PC-3 (cell line): ENCODE results near the gene ZC3H4. TPM values are rescaled to one million over a fixed set of nuclear protein-coding genes. Genes with fewer than 3 reads are reported as not detected.

Experiments used
- ATAC-seq: fragments of 200-7000 bp; cut with Tn5 transposase; 2 replicates; pipeline ENCODE4 v1.9.1; 2020; ENCODE audit warnings: mild to moderate bottlenecking, moderate library complexity
- BruUV-seq: library from RNA; stranded (reverse); fragments of 400-500 nt; replicated peaks from 2 replicates; lab custom pipeline; 2021; lab: Mats Ljungman, UMichigan
- CTCF ChIA-PET: fragments of 300-600 bp; sonication (Branson Sonifier 250); formaldehyde crosslinking; loops from one replicate; lab custom pipeline; 2022; ENCODE audit warnings: antibody characterized with exemption; lab: Charles Lee
- POLR2A ChIA-PET: fragments of 300-600 bp; sonication (Branson Sonifier 250); formaldehyde crosslinking; loops from one replicate; lab custom pipeline; 2022; ENCODE audit warnings: antibody characterized with exemption; ENCODE audit not compliant: unreplicated experiment; lab: Charles Lee
- DNase-seq: peaks from one replicate; pipeline ENCODE4 v3.0.0-alpha.2; 2015
- H2AFZ ChIP-seq: fragments of 300-600 bp; sonication (generic); 2 replicates; pipeline ENCODE4 v1.6.0; 2016; ENCODE audit warnings: antibody characterized with exemption, low read length
- H3F3A ChIP-seq: fragments of 300-600 bp; sonication (generic); one replicate; pipeline ENCODE4 v1.6.0; 2017; ENCODE audit warnings: antibody characterized with exemption, low read length, control low read depth, mild to moderate bottlenecking; ENCODE audit not compliant: unreplicated experiment
- H3K27ac ChIP-seq: fragments of 300-600 bp; sonication (generic); 2 replicates; pipeline ENCODE4 v1.5.1; 2016; ENCODE audit warnings: mild to moderate bottlenecking, low read length
- H3K27me3 ChIP-seq: fragments of 300-600 bp; sonication (generic); 2 replicates; pipeline ENCODE4 v1.6.1; 2016; ENCODE audit warnings: low read length, mixed read lengths
- H3K36me3 ChIP-seq: fragments of 300-600 bp; sonication (generic); 2 replicates; pipeline ENCODE4 v1.6.1; 2016; ENCODE audit warnings: low read depth, mixed run types, low read length, mixed read lengths
- H3K4me1 ChIP-seq: fragments of 300-600 bp; sonication (generic); 2 replicates; pipeline ENCODE4 v1.5.1; 2016; ENCODE audit warnings: low read length; ENCODE audit not compliant: insufficient read depth
- H3K4me2 ChIP-seq: fragments of 300-600 bp; sonication (generic); 2 replicates; pipeline ENCODE4 v1.6.0; 2016; ENCODE audit warnings: low read length
- H3K4me3 ChIP-seq: fragments of 300-600 bp; sonication (generic); 2 replicates; pipeline ENCODE4 v1.5.1; 2016; ENCODE audit warnings: mild to moderate bottlenecking, low read length, mixed read lengths
- H3K79me2 ChIP-seq: fragments of 300-600 bp; sonication (generic); 2 replicates; pipeline ENCODE4 v1.6.1; 2017; ENCODE audit warnings: low read length, mixed read lengths
- H3K9ac ChIP-seq: fragments of 300-600 bp; sonication (generic); 2 replicates; pipeline ENCODE4 v1.6.0; 2016; ENCODE audit warnings: mild to moderate bottlenecking, low read length
- H3K9me2 ChIP-seq: fragments of 300-600 bp; sonication (generic); replicated peaks from 2 replicates; pipeline ENCODE4 v1.6.1; 2016; ENCODE audit warnings: mixed run types, low read length, mixed read lengths
- H3K9me3 ChIP-seq: fragments of 300-600 bp; sonication (generic); 2 replicates; pipeline ENCODE4 v1.6.1; 2016; ENCODE audit warnings: low read length, mixed read lengths
- H4K20me1 ChIP-seq: fragments of 300-600 bp; sonication (generic); 2 replicates; pipeline ENCODE4 v1.6.1; 2016; ENCODE audit warnings: low read length, mixed read lengths
- CTCF ChIP-seq: fragments of 300-600 bp; sonication (generic); conservative IDR thresholded peaks from 2 replicates; pipeline ENCODE4 v1.5.1; 2017; ENCODE audit warnings: antibody characterized with exemption, low read depth, mild to moderate bottlenecking, low read length
- EZH2 ChIP-seq: fragments of 300-600 bp; sonication (generic); IDR thresholded peaks from one replicate; pipeline ENCODE4 v1.6.1; 2017; ENCODE audit warnings: antibody characterized with exemption, mild to moderate bottlenecking, low read length; ENCODE audit not compliant: unreplicated experiment
- EZH2phosphoT487 ChIP-seq: fragments of 300-600 bp; sonication (generic); IDR thresholded peaks from 2 replicates; pipeline ENCODE4 v1.6.1; 2018; ENCODE audit warnings: mild to moderate bottlenecking, antibody characterized with exemption, low read length, borderline replicate concordance
- intact Hi-C: fragments of 100-400 bp; cut with micrococcal nuclease; formaldehyde crosslinking; loops from 2 replicates; pipeline ENCODE4 v1.9.0; 2023
- total RNA-seq: library from RNA; depleted of rRNA; stranded (reverse); fragments of >200 nt; gene quantifications from 2 replicates; pipeline ENCODE4 v1.2.3, GENCODE V29; 2014

ZC3H4 gene
- total RNA-seq, 1 experiment from 2014 or later, result 13.4 TPM

- no peaks in the 10 kb centered on the region for H3K36me3 ChIP-seq
- CTCF ChIA-PET, result no interaction called here
- H3K27ac ChIP-seq, result no peak overlapping the region
- no peak overlapping the region for H3K4me3 ChIP-seq
- DNase-seq, result no peak
- intact Hi-C loops, result no loop called here
- BruUV-seq, result no TSS peak
- no peak overlapping the region for H3K9ac ChIP-seq
- H3K9me3 ChIP-seq, result no peaks in the 10 kb centered on the region
- H3K4me2 ChIP-seq, result no peak overlapping the region
- no peak for TF ChIP-seq EZH2phosphoT487
- TF ChIP-seq CTCF, result no peak
- no peak for TF ChIP-seq EZH2
- ATAC-seq, result no peak
- no peaks in the 10 kb centered on the region for H3F3A ChIP-seq
- no peak overlapping the region for H2AFZ ChIP-seq
- H3K27me3 ChIP-seq, result no peaks in the 10 kb centered on the region
- H3K4me1 ChIP-seq, result no peaks in the 10 kb centered on the region
- POLR2A ChIA-PET, result no interaction called here
- no peaks in the 10 kb centered on the region for H3K9me2 ChIP-seq
- H3K79me2 ChIP-seq, result no peaks in the 10 kb centered on the region
- H4K20me1 ChIP-seq, result no peaks in the 10 kb centered on the region
Measured at GRCh38 chr19:47040869-47041268, 72.7 kb downstream of the ZC3H4 start.

GRCh38 chr19:47039239-47039874 lies 74.2 kb downstream of the ZC3H4 start:
- no peak for ATAC-seq
- Histone ChIP-seq H4K20me1 (no peaks in the 10 kb centered on the region), H3K9me3 (no peaks in the 10 kb centered on the region), H3K27me3 (no peaks in the 10 kb centered on the region), H3K4me1 (peaks cover 7% of the 10 kb centered on the region; the same call in 1 of the 2 replicates), H3K27ac (no peak overlapping the region), H3K9ac (no peak overlapping the region), H3F3A (no peaks in the 10 kb centered on the region), H3K4me3 (no peak overlapping the region), H2AFZ (no peak overlapping the region), H3K4me2 (no peak overlapping the region), H3K79me2 (no peaks in the 10 kb centered on the region), H3K9me2 (no peaks in the 10 kb centered on the region), H3K36me3 (no peaks in the 10 kb centered on the region)
- no peak for DNase-seq
- POLR2A ChIA-PET, result no interaction called here
- intact Hi-C loops, result loop anchor here (5.0 kb wide), 1 partner anchor 88 kb away; no protein-coding TSS in a partner anchor
- no TSS peak for BruUV-seq
- TF ChIP-seq EZH2 (no peak), CTCF (no peak), EZH2phosphoT487 (no peak)
- CTCF ChIA-PET, result no interaction called here

- BruUV-seq, result no TSS peak
- H3K9ac ChIP-seq, result no peak overlapping the region
- no peaks in the 10 kb centered on the region for H3K9me2 ChIP-seq
- no peak overlapping the region for H3K4me3 ChIP-seq
- ATAC-seq (no peak), DNase-seq (no peak)
- no peak overlapping the region for H3K27ac ChIP-seq
- H3K27me3 ChIP-seq, result no peaks in the 10 kb centered on the region
- no peak overlapping the region for H2AFZ ChIP-seq
- POLR2A ChIA-PET, result no interaction called here
- no peaks in the 10 kb centered on the region for H4K20me1 ChIP-seq
- no peaks in the 10 kb centered on the region for H3K36me3 ChIP-seq
- no peaks in the 10 kb centered on the region for H3F3A ChIP-seq
- H3K79me2 ChIP-seq, result no peaks in the 10 kb centered on the region
- CTCF ChIA-PET, result no interaction called here
- no peaks in the 10 kb centered on the region for H3K9me3 ChIP-seq
- H3K4me1 ChIP-seq, result peaks cover 7% of the 10 kb centered on the region; the same call in 1 of the 2 replicates
- intact Hi-C loops, result loop anchor here (5.0 kb wide), 1 partner anchor 90 kb away; no protein-coding TSS in a partner anchor
- no peak for TF ChIP-seq EZH2
- TF ChIP-seq EZH2phosphoT487, result no peak
- no peak for TF ChIP-seq CTCF
- H3K4me2 ChIP-seq, result no peak overlapping the region
Measured at GRCh38 chr19:47037766-47038165, 75.8 kb downstream of the ZC3H4 start.
